ENCODE measurements around the gene GASK1A.

GRCh38 chr3:43071313-43071893 lies 92.3 kb downstream of the GASK1A start:
- TF ChIP-seq CTCF (conservative IDR thresholded peaks at IDR 0.05 in 1 of 2, IDR thresholded peaks at IDR 0.05 in 1 of 2; ENCODE audit: low read depth in 1 of 2, low read length in 2 of 2), result peak; percentile 43 to 50
- TF ChIP-seq EZH2 (IDR thresholded peaks at IDR 0.05; ENCODE audit: low read length, missing control alignments), result no peak

Data from fibroblast of lung (primary cell).